Natural killer cell (primary cell): ENCODE results near the gene KDM5C. TPM values are rescaled to one million over a fixed set of nuclear protein-coding genes. Genes with fewer than 3 reads are reported as not detected.

ENCODE experiments used
- ATAC-seq, 3 donors: fragments of 150-1000 bp in 2 of 3; fragments of 200-7000 bp in 1 of 3; cut with Tn5 transposase; 1 replicate in 1 of 3; 2 replicates in 2 of 3; pipeline ENCODE4 v1.10.0; 2021; ENCODE audit warnings: mild to moderate bottlenecking in 2 of 3, moderate library complexity in 2 of 3
- DNase-seq, 2 donors: peaks; one replicate each; pipeline versions ENCODE4 v3.0.0 to v3.0.0-alpha.2; 2013 to 2021; ENCODE audit warnings: mixed read lengths in 1 of 2
- H3K27ac ChIP-seq: one replicate; pipeline ENCODE4 v1.5.1; 2013; ENCODE audit warnings: mild to moderate bottlenecking, low read length
- H3K27me3 ChIP-seq: one replicate; pipeline ENCODE4 v1.6.1; 2013; ENCODE audit warnings: low read length; ENCODE audit not compliant: control insufficient read depth, insufficient read depth
- H3K36me3 ChIP-seq: one replicate; pipeline ENCODE4 v1.6.1; 2013; ENCODE audit warnings: low read length; ENCODE audit not compliant: control insufficient read depth, insufficient read depth
- H3K4me1 ChIP-seq: one replicate; pipeline ENCODE4 v1.6.1; 2013; ENCODE audit warnings: low read length; ENCODE audit not compliant: control insufficient read depth, insufficient read depth
- H3K4me3 ChIP-seq: one replicate; pipeline ENCODE4 v1.5.1; 2013; ENCODE audit warnings: low read length
- H3K9me3 ChIP-seq: one replicate; pipeline ENCODE4 v1.6.1; 2013; ENCODE audit warnings: low read length; ENCODE audit not compliant: control insufficient read depth, insufficient read depth
- H3K27ac Mint-ChIP-seq, 2 donors: one replicate each; pipeline ENCODE4 v1.8.0; 2022; ENCODE audit warnings: mild to moderate bottlenecking in 2 of 2, mixed read lengths in 2 of 2, moderate library complexity in 1 of 2
- H3K27me3 Mint-ChIP-seq, 2 donors: one replicate each; pipeline ENCODE4 v1.8.0; 2022; ENCODE audit warnings: low read depth in 2 of 2, mixed read lengths in 2 of 2
- H3K36me3 Mint-ChIP-seq: one replicate; pipeline ENCODE4 v1.8.0; 2022; ENCODE audit warnings: mixed read lengths
- H3K4me1 Mint-ChIP-seq, 2 donors: one replicate each; pipeline ENCODE4 v1.8.0; 2022; ENCODE audit warnings: mixed read lengths in 2 of 2
- H3K4me3 Mint-ChIP-seq: one replicate; pipeline ENCODE4 v1.8.0; 2022; ENCODE audit warnings: mild to moderate bottlenecking, moderate library complexity, mixed read lengths
- H3K9me3 Mint-ChIP-seq, 2 donors: one replicate each; pipeline ENCODE4 v1.8.0; 2022; ENCODE audit warnings: mixed read lengths in 2 of 2
- CTCF ChIP-seq: fragments of 200-600 bp; IDR thresholded peaks from one replicate; pipeline ENCODE4 v1.8.0; 2022; ENCODE audit warnings: antibody characterized with exemption
- WGBS: methylation state at CpG from one replicate; pipeline ENCODE4 v1.1.7; 2013; ENCODE audit warnings: missing lambda C conversion rate; ENCODE audit not compliant: insufficient coverage; 5-methylcytosine and 5-hydroxymethylcytosine counted together
- intact Hi-C: fragments of 100-400 bp; cut with micrococcal nuclease; formaldehyde crosslinking; loops from one replicate; pipeline ENCODE4 v1.14.2; 2022
- total RNA-seq, 4 donors: library from RNA; stranded (reverse); fragments of 120-200 nt in 1 of 4; gene quantifications; one replicate each; pipeline versions ENCODE4 v1.2.3 to v1.2.4, GENCODE V29; 2013 to 2022

Gene KDM5C
- total RNA-seq, 3 donors from 2014 or later (not counting 1 experiment from before 2014, with no cell fraction given): 191 to 307 (median 196) TPM

- no peaks in the 10 kb centered on the region for H3K9me3 Mint-ChIP-seq
- H3K27ac Mint-ChIP-seq: no peak overlapping the region
- intact Hi-C loops: no loop called here
- peaks cover 4% of the 10 kb centered on the region for H3K4me1 ChIP-seq
- peaks cover 3 to 26% of the 10 kb centered on the region in 2 donors for H3K27me3 Mint-ChIP-seq
- 85% methylated on average over 13 of the region's 13 CpGs for whole genome bisulfite sequencing
- H3K27me3 ChIP-seq: no peaks in the 10 kb centered on the region
- peaks cover 9% of the 10 kb centered on the region in 2 donors for H3K4me1 Mint-ChIP-seq
- H3K4me3 Mint-ChIP-seq: no peak overlapping the region
- H3K36me3 ChIP-seq: no peaks in the 10 kb centered on the region
- H3K9me3 ChIP-seq: no peaks in the 10 kb centered on the region
- ATAC-seq (no peak), DNase-seq (no peak)
- H3K36me3 Mint-ChIP-seq: no peaks in the 10 kb centered on the region
- H3K27ac ChIP-seq: no peak overlapping the region
- TF ChIP-seq CTCF: no peak
- no peak overlapping the region for H3K4me3 ChIP-seq
Measured at GRCh38 chrX:53257166-53257565, 32.2 kb upstream of the KDM5C start.

DNA sequence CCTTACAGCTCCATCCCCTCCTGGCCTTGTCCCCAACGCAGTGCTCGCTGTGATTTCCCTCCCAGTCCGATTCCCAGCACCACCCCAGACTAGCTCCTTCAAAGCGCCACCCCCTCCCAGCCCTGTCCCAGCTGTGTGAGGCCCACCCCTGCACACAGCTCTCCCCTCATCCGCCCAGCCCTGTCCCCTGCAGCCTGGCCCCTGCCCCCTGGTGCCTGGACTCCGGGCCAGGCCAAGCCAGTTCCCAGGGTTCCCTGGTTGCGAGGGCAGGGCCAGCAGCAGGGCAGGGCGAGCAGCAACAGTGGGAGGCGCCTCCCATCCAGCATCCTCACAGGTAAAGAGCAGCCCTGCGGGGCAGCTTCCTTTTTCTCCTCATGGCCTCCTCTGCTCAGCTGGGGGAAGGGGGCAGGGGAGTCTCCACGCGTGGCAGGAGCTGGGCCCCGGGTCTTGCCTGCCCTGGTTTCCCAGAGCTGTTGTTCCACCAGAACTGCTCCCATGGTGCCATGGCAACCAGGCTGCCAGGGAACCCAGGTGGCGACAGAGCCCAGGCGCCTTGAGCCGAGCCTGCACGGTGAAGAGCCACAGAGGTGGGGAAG is 31.5 kb upstream of the KDM5C start:
- no peak overlapping the region for H3K27ac Mint-ChIP-seq
- H3K36me3 Mint-ChIP-seq: no peaks in the 10 kb centered on the region
- 87% methylated on average over 13 of the region's 17 CpGs for WGBS
- Histone ChIP-seq H3K4me3 (no peak overlapping the region), H3K4me1 (no peaks in the 10 kb centered on the region), H3K27me3 (no peaks in the 10 kb centered on the region), H3K27ac (no peak overlapping the region), H3K9me3 (no peaks in the 10 kb centered on the region), H3K36me3 (no peaks in the 10 kb centered on the region)
- H3K27me3 Mint-ChIP-seq: peaks cover 0 to 22% of the 10 kb centered on the region in 2 donors
- H3K4me1 Mint-ChIP-seq: peaks cover 3% of the 10 kb centered on the region in 2 donors
- intact Hi-C loops: no loop called here
- TF ChIP-seq CTCF: no peak
- H3K4me3 Mint-ChIP-seq: no peak overlapping the region
- no peak for DNase-seq
- no peaks in the 10 kb centered on the region for H3K9me3 Mint-ChIP-seq
- no peak for ATAC-seq

DNA sequence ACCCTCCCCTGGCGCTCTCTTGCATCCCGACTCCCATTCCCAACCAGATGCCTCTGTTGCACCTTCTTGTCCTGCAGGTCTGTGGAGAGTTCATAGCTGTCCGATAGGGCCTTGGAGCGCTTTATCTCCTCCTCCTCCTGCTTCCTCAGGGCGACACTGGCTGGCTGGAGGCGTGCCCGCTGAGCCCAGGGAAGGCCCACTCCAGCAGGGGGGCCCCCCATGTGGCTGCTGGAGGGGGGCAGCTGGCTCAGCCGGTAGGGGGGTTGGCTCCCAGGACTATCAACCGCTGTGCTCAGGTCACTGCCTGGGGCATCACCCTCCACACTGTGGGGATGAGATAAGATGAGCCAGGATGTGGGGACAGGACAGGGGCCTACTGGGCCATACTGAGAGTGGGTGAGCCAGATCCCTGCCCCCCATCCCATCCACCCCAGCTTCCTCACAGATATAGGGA is 30.8 kb upstream of the KDM5C start:
- no peaks in the 10 kb centered on the region for H3K4me1 Mint-ChIP-seq
- TF ChIP-seq CTCF: no peak
- intact Hi-C loops: no loop called here

More for the DNA sequence above, 30.8 kb upstream of the KDM5C start:
- WGBS: 96% methylated on average over 4 of the region's 9 CpGs
- Histone ChIP-seq H3K36me3 (no peaks in the 10 kb centered on the region), H3K27me3 (no peaks in the 10 kb centered on the region), H3K27ac (no peak overlapping the region), H3K4me1 (no peaks in the 10 kb centered on the region), H3K9me3 (no peaks in the 10 kb centered on the region), H3K4me3 (no peak overlapping the region)
- no peak overlapping the region for H3K4me3 Mint-ChIP-seq
- no peak overlapping the region for H3K27ac Mint-ChIP-seq
- no peaks in the 10 kb centered on the region for H3K36me3 Mint-ChIP-seq
- DNase-seq (no peak), ATAC-seq (no peak)
- no peaks in the 10 kb centered on the region for H3K9me3 Mint-ChIP-seq
- peaks cover 0 to 18% of the 10 kb centered on the region in 2 donors for H3K27me3 Mint-ChIP-seq
